Stimulated activated CD4-positive, alpha-beta T cell treated with anti-CD3 and anti-CD28 coated beads, TNF-alpha, amount 100 ng/mL, for 4 hours (primary cell): Measurements from ENCODE around the gene CECR2.
"Not testable (repeated sequence)": the region's sequence is repeated elsewhere in the genome, so short reads cannot be mapped to it uniquely, and the experiment has no call there.

Source experiments
- DNase-seq, 3 experiments: peaks; one replicate each; pipeline ENCODE4 v3.0.0-alpha.2; 2020; ENCODE audit warnings: low read depth in 3 of 3

Gene CECR2

GRCh38 chr22:17402293-17402692, 33.0 kb downstream of the CECR2 start:
- no peak for DNase-seq

DNA sequence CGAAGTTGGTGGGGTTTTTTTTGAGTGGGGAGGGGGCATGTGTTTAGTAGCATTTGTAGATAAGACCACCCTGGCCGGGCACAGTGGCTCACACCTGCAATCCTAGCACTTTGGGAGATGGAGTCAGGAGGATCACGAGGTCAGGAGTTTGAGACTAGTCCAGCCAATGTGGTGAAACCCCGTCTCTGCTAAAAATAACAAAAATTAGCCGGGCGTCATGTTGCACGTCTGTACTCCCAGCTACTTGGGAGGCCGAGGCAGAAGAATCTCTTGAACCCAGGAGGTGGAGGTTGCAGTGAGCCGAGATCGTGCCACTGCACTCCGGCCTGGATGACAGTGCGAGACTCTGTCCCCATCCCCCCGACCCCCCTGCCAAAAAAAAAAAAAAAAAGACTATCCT, 34.6 kb downstream of the CECR2 start:
- DNase-seq = no peak

- no peak for DNase-seq
Observed at GRCh38 chr22:17407643-17408042, 38.4 kb downstream of the CECR2 start.

DNA sequence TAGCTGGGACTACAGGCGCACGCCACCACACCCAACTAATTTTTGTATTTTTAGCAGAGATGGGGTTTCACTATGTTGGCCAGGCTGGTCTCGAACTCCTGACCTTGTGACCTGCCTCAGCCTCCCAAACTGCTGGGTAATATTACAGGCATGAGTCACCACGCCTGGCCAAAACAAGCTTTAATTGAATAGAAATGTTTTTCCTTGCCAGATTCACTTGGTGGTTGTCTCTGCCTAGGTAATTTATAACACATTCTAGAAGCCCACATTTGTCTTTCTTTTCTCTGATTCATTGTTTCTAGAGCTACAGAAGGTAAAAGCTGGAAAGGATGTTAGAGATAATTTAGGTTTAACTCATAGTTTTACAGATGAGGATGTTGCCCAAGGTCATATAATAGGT, 41.3 kb downstream of the CECR2 start:
- no peak for DNase-seq

- DNase-seq = no peak
Observed at GRCh38 chr22:17411213-17411612, 42.0 kb downstream of the CECR2 start.

DNA sequence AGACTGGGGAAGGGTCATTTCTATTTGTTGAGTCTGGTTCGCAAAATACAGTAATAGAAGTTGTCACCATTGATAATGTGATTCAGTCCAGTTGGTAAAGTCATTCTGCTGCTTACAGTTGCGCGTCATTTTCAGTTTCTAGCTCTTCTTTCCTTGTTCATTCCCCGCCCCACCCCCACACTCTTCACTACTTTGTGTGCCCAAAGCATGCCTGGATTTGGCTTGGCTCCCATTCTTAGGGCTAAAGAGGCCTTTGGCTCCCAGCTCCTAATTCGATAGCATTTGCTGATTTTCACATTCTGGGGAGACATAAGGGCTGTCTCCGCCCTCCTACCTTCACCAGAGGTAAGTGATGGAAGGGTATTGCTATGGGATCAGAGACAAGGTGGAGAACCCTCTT, 43.0 kb downstream of the CECR2 start:
- no peak for DNase-seq

DNA sequence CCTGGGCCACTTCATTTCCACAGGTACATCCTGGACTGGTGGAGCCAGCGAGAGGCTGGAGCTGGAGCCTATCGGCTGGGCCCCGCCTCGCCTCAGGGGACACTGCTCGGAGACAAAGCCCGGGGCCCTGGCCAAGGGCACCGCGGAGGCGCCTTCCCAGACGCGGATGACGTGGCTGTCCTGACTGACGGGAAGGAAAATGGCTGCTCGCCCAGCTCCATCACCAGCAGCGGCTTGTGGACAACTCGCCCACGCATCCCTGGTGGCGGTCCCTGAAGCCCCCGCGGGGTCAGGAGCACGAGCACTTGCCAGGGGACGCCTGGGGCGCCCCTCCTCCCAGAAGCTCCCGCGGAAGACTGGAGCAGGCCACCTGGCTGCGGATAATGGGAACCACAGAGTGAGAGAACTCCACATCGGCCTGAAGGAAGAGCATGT, 49.6 kb downstream of the CECR2 start:
- no peak for DNase-seq

GRCh38 chr22:17419348-17419747, 50.1 kb downstream of the CECR2 start:
- DNase-seq = no peak

GRCh38 chr22:17422736-17423343, 53.6 kb downstream of the CECR2 start:
- no peak for DNase-seq

- no peak for DNase-seq
Observed at GRCh38 chr22:17423616-17424015, 54.4 kb downstream of the CECR2 start.

GRCh38 chr22:17427528-17427927, 58.3 kb downstream of the CECR2 start:
- DNase-seq = not testable (repeated sequence)

DNA sequence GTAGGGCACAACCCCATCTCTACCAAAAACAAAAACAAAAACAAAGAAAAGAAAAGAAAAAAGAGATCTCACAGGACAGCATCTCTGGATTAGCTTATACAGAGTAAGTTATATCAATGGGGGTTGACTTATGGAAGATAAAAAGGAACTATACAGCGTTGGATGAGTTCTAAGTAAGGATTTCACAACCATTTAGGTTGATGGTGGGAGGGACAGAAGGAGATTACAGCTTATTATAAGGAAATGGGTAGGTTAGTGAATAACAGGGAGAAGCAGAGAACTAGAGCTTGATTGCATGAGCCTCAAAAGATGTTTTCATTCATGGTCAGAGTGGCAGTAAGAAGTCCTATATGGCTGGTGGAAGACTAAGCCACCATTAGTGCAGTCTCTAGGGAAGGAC, 60.3 kb downstream of the CECR2 start:
- DNase-seq = no peak

DNA sequence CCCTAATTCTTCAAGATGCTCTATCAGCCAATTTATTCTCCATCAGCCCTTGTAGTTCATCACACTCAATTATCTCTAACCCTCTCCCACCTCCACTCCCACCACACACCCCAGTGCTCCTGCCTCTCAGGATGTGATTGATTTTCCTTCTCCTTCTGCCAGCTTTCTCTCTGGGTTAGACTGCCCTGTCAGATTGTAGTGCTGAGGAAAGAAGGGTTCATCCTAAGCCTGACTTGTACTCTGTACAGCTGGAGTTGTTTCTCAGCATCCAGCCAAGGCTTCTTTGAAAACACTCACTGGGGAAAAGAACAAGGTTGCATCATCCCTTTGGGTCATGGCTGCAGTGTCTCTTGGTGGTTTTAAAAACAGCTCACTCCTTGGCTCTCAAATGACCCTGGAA, 61.2 kb downstream of the CECR2 start:
- no peak for DNase-seq

GRCh38 chr22:17431179-17431578, 61.9 kb downstream of the CECR2 start:
- DNase-seq = no peak

GRCh38 chr22:17434856-17435255, 65.6 kb downstream of the CECR2 start:
- no peak for DNase-seq

DNA sequence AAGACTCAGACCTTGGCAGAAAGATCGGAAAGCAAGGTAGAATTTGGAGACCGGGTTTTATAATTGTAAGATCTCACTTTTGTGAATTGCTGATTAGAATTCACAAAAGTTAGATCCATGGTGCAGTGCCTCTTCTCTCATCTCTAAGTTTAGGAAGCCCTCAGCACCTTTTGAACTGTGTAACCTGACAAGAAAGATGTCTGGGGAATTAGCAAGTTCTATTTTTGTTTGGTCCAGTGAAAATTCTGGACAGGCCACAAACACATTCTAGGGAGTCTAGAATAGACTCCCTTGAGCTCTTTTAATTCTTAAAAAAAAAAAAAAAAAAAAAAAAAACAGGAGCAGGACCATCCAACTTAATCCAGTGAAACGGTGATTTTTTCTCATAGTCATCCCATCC, 66.1 kb downstream of the CECR2 start:
- no peak for DNase-seq

DNA sequence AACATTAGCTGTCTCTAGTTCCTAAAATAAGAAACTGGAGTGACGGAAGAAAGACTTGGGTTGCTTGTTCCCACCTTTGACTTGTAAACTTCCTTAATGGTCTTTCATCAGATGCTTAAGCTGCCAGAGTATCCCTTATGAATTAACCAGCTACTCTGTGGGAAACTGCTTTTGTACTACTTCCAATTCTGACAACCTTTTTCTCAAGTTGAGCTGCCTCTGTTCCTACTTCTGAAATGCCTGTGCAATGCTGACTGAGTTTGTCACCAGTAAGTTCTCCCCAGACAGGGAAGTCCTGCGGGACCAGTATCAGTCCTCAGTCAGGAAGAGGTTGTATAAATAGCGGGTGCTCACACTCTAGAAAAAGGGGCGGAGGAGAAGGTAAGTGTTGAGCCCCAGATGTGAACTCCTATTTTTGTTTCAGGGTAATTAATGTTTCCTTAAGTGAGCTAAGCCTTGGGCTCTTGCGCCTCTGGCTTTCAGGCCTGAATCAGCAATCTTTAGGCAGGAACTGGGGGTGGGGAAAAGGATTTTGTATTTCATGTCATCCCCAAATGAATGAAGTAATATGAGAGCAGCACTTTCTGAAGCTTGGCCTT, 67.2 kb downstream of the CECR2 start:
- no peak for DNase-seq

- no peak for DNase-seq
Observed at GRCh38 chr22:17436981-17437412, 67.7 kb downstream of the CECR2 start.

- no peak for DNase-seq
Observed at GRCh38 chr22:17438026-17438425, 68.8 kb downstream of the CECR2 start.

DNA sequence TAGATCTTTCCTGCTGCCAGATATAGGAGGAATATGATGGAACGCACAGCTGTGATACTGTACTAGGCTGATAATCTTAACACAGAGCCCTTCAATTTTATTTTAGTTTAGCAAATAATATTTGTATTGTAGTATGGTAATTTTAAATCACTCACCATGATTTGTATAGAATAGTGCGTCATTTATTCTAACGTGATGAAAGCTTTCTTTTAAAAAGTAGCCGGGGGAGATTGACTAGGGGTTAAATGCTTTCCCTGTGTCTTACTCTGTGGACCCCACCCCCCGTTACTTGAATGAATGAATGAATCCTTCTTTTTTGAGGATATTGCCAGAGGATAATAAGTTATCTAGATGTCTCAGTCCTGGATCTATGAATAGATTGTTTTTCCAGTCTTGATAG, 72.1 kb downstream of the CECR2 start:
- DNase-seq = no peak

DNA sequence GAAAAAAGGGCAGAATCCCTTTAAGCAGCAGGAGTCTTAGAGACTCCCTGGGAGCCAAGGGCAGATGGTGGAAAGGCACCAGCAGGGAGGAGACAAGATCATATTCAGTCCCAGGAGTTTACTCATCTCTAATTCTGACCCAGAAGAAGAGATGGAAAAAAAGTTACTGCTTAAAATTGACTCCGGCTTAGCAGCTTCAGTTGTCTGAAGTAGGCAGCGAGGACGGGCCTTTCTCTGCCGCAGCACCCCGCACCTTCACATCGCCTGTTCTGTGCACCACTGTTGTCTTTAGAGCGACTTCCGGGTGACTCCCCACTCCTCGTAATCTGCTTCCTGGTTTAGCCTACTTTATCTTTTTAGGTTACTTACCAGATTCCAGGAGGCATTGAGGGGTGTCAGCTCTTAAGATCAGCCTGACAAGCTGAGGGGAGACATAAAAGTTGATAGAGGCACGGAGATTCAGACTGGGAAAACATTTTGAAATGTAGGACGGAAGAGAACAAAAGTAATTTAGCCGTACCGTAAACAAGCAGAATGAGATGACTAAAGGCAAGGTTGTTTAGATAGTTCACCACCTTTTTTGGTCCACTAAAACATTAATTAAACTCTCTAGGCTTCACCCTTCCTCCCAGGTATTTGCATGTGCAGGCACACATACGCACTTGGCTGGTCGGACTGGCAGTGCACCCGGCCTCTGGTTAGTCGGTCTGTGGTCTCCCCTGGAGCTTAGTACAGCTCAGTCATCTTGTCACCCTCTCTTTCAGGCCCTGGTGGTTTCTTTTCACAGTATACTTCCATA, 74.3 kb downstream of the CECR2 start:
- no peak for DNase-seq

DNA sequence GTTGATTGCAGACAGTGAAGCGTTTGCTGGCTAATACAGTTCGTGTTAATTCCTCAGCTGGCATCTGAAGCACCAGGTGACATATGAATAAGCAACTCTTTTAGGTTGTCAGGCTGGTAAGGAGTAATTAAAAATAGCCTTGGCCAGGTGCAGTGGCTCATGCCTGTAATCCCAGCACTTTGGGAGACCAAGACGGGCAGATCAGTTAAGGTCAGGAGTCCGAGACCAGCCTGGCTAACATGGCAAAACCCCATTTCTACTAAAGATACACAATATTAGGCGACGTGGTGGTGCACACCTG, 74.9 kb downstream of the CECR2 start:
- DNase-seq = no peak

DNA sequence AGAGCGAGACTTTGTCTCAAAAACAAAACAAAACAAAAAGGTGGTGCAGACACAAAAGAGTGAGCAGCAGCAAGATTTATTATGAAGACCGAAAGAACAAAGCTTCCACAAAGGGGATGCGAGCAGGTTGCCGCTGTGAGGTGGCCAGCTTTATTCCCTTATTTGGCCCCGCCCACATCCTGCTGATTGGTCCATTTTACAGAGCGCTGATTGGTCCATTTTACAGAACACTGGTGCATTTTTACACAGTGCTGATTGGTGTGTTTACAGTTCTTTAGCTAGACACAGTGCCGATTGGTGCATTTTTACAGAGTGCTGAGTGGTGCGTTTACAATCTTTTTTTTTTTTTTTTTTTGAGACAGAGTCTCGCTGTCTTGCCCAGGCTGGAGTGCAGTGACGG, 77.4 kb downstream of the CECR2 start:
- DNase-seq = no peak
